HG03135 (cell line): ENCODE results near the gene ZNF580.
A peak's percentile ranks its signal among the peaks of the same experiment; 100 is the strongest.

ENCODE experiments used
- ATAC-seq: cut with Tn5 transposase; IDR thresholded peaks from one replicate; pipeline ENCODE4 v1.9.1; 2021; ENCODE audit warnings: mild to moderate bottlenecking, moderate library complexity; ENCODE audit not compliant: unreplicated experiment

ZNF580 gene

GRCh38 chr19:55644842-55645511, 4.2 kb downstream of the ZNF580 start:
- no peak for ATAC-seq

- ATAC-seq, result no peak
Observed at GRCh38 chr19:55645512-55645881, 4.7 kb downstream of the ZNF580 start.

GRCh38 chr19:55646889-55647731, 6.3 kb downstream of the ZNF580 start:
- ATAC-seq, result no peak

- no peak for ATAC-seq
Observed at GRCh38 chr19:55647732-55648584, 7.2 kb downstream of the ZNF580 start, which contains the start of gene CCDC106. TSS of gene CCDC106 (plus strand) at chr19:55648212. CDS start at chr19:55649047, 835 bp downstream.

- no peak for ATAC-seq
Observed at GRCh38 chr19:55648585-55649267, 7.9 kb downstream of the ZNF580 start.

GRCh38 chr19:55649268-55650125, 8.7 kb downstream of the ZNF580 start:
- ATAC-seq, result no peak

GRCh38 chr19:55650126-55650557, 9.3 kb downstream of the ZNF580 start:
- no peak for ATAC-seq

- ATAC-seq, result no peak
Observed at GRCh38 chr19:55650602-55651230, 9.9 kb downstream of the ZNF580 start.

- no peak for ATAC-seq
Observed at GRCh38 chr19:55651236-55651635, 10.4 kb downstream of the ZNF580 start.

- no peak for ATAC-seq
Observed at GRCh38 chr19:55652311-55653128, 11.7 kb downstream of the ZNF580 start.

- ATAC-seq, result peak; percentile 36
Observed at GRCh38 chr19:55653651-55654322, 13.0 kb downstream of the ZNF580 start.

GRCh38 chr19:55654323-55654867, 13.6 kb downstream of the ZNF580 start:
- peak; percentile 61 for ATAC-seq

- peak; percentile 34 for ATAC-seq
Observed at GRCh38 chr19:55654868-55655647, 14.3 kb downstream of the ZNF580 start, which contains the start of gene U2AF2. TSS of gene U2AF2 (plus strand) at chr19:55655035. CDS start at chr19:55655105, 70 bp downstream.

- ATAC-seq, result no peak
Observed at GRCh38 chr19:55655648-55656040, 14.8 kb downstream of the ZNF580 start.

GRCh38 chr19:55656552-55656951, 15.8 kb downstream of the ZNF580 start:
- ATAC-seq, result no peak

- ATAC-seq, result no peak
Observed at GRCh38 chr19:55656988-55657747, 16.4 kb downstream of the ZNF580 start.
